GM21390 (cell line): ENCODE results near the gene AGPAT3.
"Not testable (repeated sequence)": the region's sequence is repeated elsewhere in the genome, so short reads cannot be mapped to it uniquely, and the experiment has no call there.

Experiments
- ATAC-seq: cut with Tn5 transposase; IDR thresholded peaks from one replicate; pipeline ENCODE4 v1.9.1; 2021; ENCODE audit not compliant: unreplicated experiment

Gene AGPAT3

GRCh38 chr21:43864962-43865539 lies at the start of gene AGPAT3:
Gene AGPAT3, plus strand, starts transcription at chr21:43865223. Its CDS starts 94,459 bp downstream, at chr21:43959682.
- ATAC-seq = no peak

- ATAC-seq = no peak
Observed at GRCh38 chr21:43815991-43816390, 49.0 kb upstream of the AGPAT3 start.

GRCh38 chr21:43816611-43817071 lies 48.4 kb upstream of the AGPAT3 start:
- ATAC-seq = no peak

GRCh38 chr21:43817157-43818086 lies 47.6 kb upstream of the AGPAT3 start:
- no peak for ATAC-seq

GRCh38 chr21:43818685-43819084 lies 46.3 kb upstream of the AGPAT3 start:
- ATAC-seq = no peak

GRCh38 chr21:43819511-43820405 lies 45.3 kb upstream of the AGPAT3 start:
- no peak for ATAC-seq

GRCh38 chr21:43820466-43820865 lies 44.6 kb upstream of the AGPAT3 start:
- no peak for ATAC-seq

GRCh38 chr21:43822166-43822565 lies 42.9 kb upstream of the AGPAT3 start:
- ATAC-seq = not testable (repeated sequence)

- not testable (repeated sequence) for ATAC-seq
Observed at GRCh38 chr21:43822741-43823140, 42.3 kb upstream of the AGPAT3 start.

GRCh38 chr21:43824333-43825241 lies 40.4 kb upstream of the AGPAT3 start:
- no peak for ATAC-seq

GRCh38 chr21:43825242-43825935 lies 39.6 kb upstream of the AGPAT3 start:
- no peak for ATAC-seq

GRCh38 chr21:43825936-43826622 lies 38.9 kb upstream of the AGPAT3 start:
- ATAC-seq = no peak

GRCh38 chr21:43826623-43826974 lies 38.4 kb upstream of the AGPAT3 start:
- ATAC-seq = no peak

- ATAC-seq = no peak
Observed at GRCh38 chr21:43827015-43827611, 37.9 kb upstream of the AGPAT3 start.

- ATAC-seq = no peak
Observed at GRCh38 chr21:43829161-43829560, 35.9 kb upstream of the AGPAT3 start.

GRCh38 chr21:43829575-43830119 lies 35.4 kb upstream of the AGPAT3 start:
- ATAC-seq = no peak

GRCh38 chr21:43832158-43832550 lies 32.9 kb upstream of the AGPAT3 start:
- no peak for ATAC-seq

- ATAC-seq = no peak
Observed at GRCh38 chr21:43832648-43833047, 32.4 kb upstream of the AGPAT3 start.
